ENCODE data around the gene SFRP5.

The SFRP5 gene

GRCh38 chr10:97779975-97780374 is 8.2 kb upstream of the SFRP5 start:
- no peak overlapping the region for H3K4me3 ChIP-seq
- no peaks in the 10 kb centered on the region for H3K9me3 ChIP-seq
- intact Hi-C loops (cut with DNase I; ENCODE audit: low total_unique reads) = no loop called here
- TF ChIP-seq CTCF (IDR thresholded peaks at IDR 0.05) = no peak
- peaks cover 0 to 6% (median 0%) of the 10 kb centered on the region in 4 donors for H3K4me1 ChIP-seq
- H3K27ac ChIP-seq = no peak overlapping the region
- H3K36me3 ChIP-seq = no peaks in the 10 kb centered on the region
- H3K27me3 ChIP-seq = no peaks in the 10 kb centered on the region
- no peak for DNase-seq

GRCh38 chr10:97779492-97779891 is 7.7 kb upstream of the SFRP5 start:
- DNase-seq = no peak
- Histone ChIP-seq H3K27ac (no peak overlapping the region), H3K9me3 (no peaks in the 10 kb centered on the region), H3K36me3 (no peaks in the 10 kb centered on the region), H3K4me1 (peaks cover 0 to 6% (median 0%) of the 10 kb centered on the region in 4 donors), H3K4me3 (no peak overlapping the region), H3K27me3 (no peaks in the 10 kb centered on the region)
- intact Hi-C loops (cut with DNase I; ENCODE audit: low total_unique reads) = no loop called here
- TF ChIP-seq CTCF (IDR thresholded peaks at IDR 0.05) = no peak

GRCh38 chr10:97778452-97779302 is 6.9 kb upstream of the SFRP5 start:
- no peaks in the 10 kb centered on the region for H3K9me3 ChIP-seq
- peaks cover 0 to 5% of the 10 kb centered on the region in 2 donors for H3K27me3 ChIP-seq
- TF ChIP-seq CTCF (IDR thresholded peaks at IDR 0.05) = no peak
- DNase-seq = no peak
- peaks cover 0 to 6% (median 0%) of the 10 kb centered on the region in 4 donors for H3K4me1 ChIP-seq
- H3K36me3 ChIP-seq = no peaks in the 10 kb centered on the region
- no peak overlapping the region for H3K4me3 ChIP-seq
- H3K27ac ChIP-seq = no peak overlapping the region
- intact Hi-C loops (cut with DNase I; ENCODE audit: low total_unique reads) = no loop called here

GRCh38 chr10:97777143-97777542 is 5.3 kb upstream of the SFRP5 start:
- intact Hi-C loops (cut with DNase I; ENCODE audit: low total_unique reads) = no loop called here
- no peak overlapping the region for H3K4me3 ChIP-seq
- no peak for DNase-seq
- no peaks in the 10 kb centered on the region for H3K36me3 ChIP-seq
- peaks cover 0 to 6% (median 0%) of the 10 kb centered on the region in 4 donors for H3K4me1 ChIP-seq
- no peak for TF ChIP-seq CTCF (IDR thresholded peaks at IDR 0.05)
- no peak overlapping the region for H3K27ac ChIP-seq
- H3K27me3 ChIP-seq = peaks cover 0 to 21% of the 10 kb centered on the region in 2 donors
- H3K9me3 ChIP-seq = no peaks in the 10 kb centered on the region

- Histone ChIP-seq H3K27me3 (peaks cover 0 to 44% of the 10 kb centered on the region in 2 donors), H3K4me3 (no peak overlapping the region), H3K4me1 (peaks cover 0 to 14% (median 12%) of the 10 kb centered on the region in 4 donors), H3K9me3 (no peaks in the 10 kb centered on the region), H3K27ac (no peak overlapping the region), H3K36me3 (no peaks in the 10 kb centered on the region)
- TF ChIP-seq CTCF (IDR thresholded peaks at IDR 0.05) = no peak
- intact Hi-C loops (cut with DNase I; ENCODE audit: low total_unique reads) = no loop called here
- DNase-seq = no peak
Measured at GRCh38 chr10:97774811-97775294, 3.1 kb upstream of the SFRP5 start.
